PC-3 (cell line): ENCODE measurements around the gene VAMP3.

Experiments used
- CTCF ChIP-seq: fragments of 300-600 bp; sonication (generic); conservative IDR thresholded peaks from 2 replicates; pipeline ENCODE4 v1.5.1; 2017; ENCODE audit warnings: antibody characterized with exemption, low read depth, mild to moderate bottlenecking, low read length
- EZH2phosphoT487 ChIP-seq: fragments of 300-600 bp; sonication (generic); IDR thresholded peaks from 2 replicates; pipeline ENCODE4 v1.6.1; 2018; ENCODE audit warnings: mild to moderate bottlenecking, antibody characterized with exemption, low read length, borderline replicate concordance

- TF ChIP-seq CTCF (no peak), EZH2phosphoT487 (no peak)
These were observed 19.9 kb upstream of the VAMP3 start for GRCh38 chr1:7751174-7751573.
